OCI-LY1 (cell line): ENCODE measurements around the gene RUSF1.
A peak's percentile ranks its signal among the peaks of the same experiment; 100 is the strongest.

Experiments
- H2AFZ ChIP-seq: fragments of 200-600 bp; sonication (generic), shearing (Covaris generic); 2 replicates; pipeline ENCODE4 v1.6.0; 2014; ENCODE audit warnings: antibody characterized with exemption, mild to moderate bottlenecking, low read length
- H3F3A ChIP-seq: fragments of 200-600 bp; sonication (generic), shearing (Covaris generic); 2 replicates; pipeline ENCODE4 v1.6.0; 2014; ENCODE audit warnings: mild to moderate bottlenecking, antibody characterized with exemption, low read length, moderate library complexity; ENCODE audit not compliant: insufficient read depth
- H3K27ac ChIP-seq: fragments of 200-600 bp; sonication (generic); 2 replicates; pipeline ENCODE4 v1.5.1; 2014; ENCODE audit warnings: low read length, mixed run types, mild to moderate bottlenecking, low read depth; ENCODE audit not compliant: poor library complexity, severe bottlenecking
- H3K27me3 ChIP-seq: fragments of 200-600 bp; sonication (generic); 2 replicates; pipeline ENCODE4 v1.6.0; 2014; ENCODE audit warnings: antibody characterized with exemption, mild to moderate bottlenecking, low read length, moderate library complexity; ENCODE audit not compliant: insufficient read depth
- H3K36me3 ChIP-seq: fragments of 200-600 bp; sonication (generic); 2 replicates; pipeline ENCODE4 v1.6.1; 2014; ENCODE audit warnings: mild to moderate bottlenecking, antibody characterized with exemption, low read length, moderate library complexity, mixed read lengths; ENCODE audit not compliant: insufficient read depth
- H3K4me1 ChIP-seq: fragments of 200-600 bp; sonication (generic); 2 replicates; pipeline ENCODE4 v1.5.1; 2014; ENCODE audit warnings: mild to moderate bottlenecking, low read length, moderate library complexity; ENCODE audit not compliant: insufficient read depth, severe bottlenecking
- H3K4me2 ChIP-seq: fragments of 200-600 bp; sonication (generic), shearing (Covaris generic); 2 replicates; pipeline ENCODE4 v1.6.1; 2014; ENCODE audit warnings: low read length
- H3K4me3 ChIP-seq: fragments of 200-600 bp; sonication (generic); 2 replicates; pipeline ENCODE4 v1.5.1; 2014; ENCODE audit warnings: low read length, low read depth, mild to moderate bottlenecking, mixed read lengths; ENCODE audit not compliant: poor library complexity, severe bottlenecking
- H3K79me2 ChIP-seq: fragments of 200-600 bp; shearing (Covaris generic); 2 replicates; pipeline ENCODE4 v1.6.1; 2016; ENCODE audit warnings: mixed run types, low read length, mixed read lengths; ENCODE audit not compliant: insufficient read depth
- H3K9ac ChIP-seq: fragments of 200-600 bp; sonication (generic), shearing (Covaris generic); 2 replicates; pipeline ENCODE4 v1.6.1; 2014; ENCODE audit warnings: mild to moderate bottlenecking, low read length, mixed read lengths
- H3K9me2 ChIP-seq: fragments of 200-600 bp; sonication (generic), shearing (Covaris generic); 2 replicates; pipeline ENCODE4 v1.6.1; 2014; ENCODE audit warnings: low read depth, mild to moderate bottlenecking, low read length, mixed read lengths
- H3K9me3 ChIP-seq: fragments of 200-600 bp; shearing (Covaris generic); 2 replicates; pipeline ENCODE4 v1.6.1; 2014; ENCODE audit warnings: low read length, mixed read lengths
- H4K20me1 ChIP-seq: fragments of 200-600 bp; sonication (generic), shearing (Covaris generic); 2 replicates; pipeline ENCODE4 v1.6.0; 2016; ENCODE audit warnings: mild to moderate bottlenecking, low read length; ENCODE audit not compliant: insufficient read depth
- CTCF ChIP-seq: fragments of 200-600 bp; sonication (generic), shearing (Covaris generic); IDR thresholded peaks from 2 replicates; pipeline ENCODE4 v1.5.1; 2017; ENCODE audit warnings: mild to moderate bottlenecking, antibody characterized with exemption, low read length, moderate library complexity, mixed read lengths
- EZH2 ChIP-seq: fragments of 200-600 bp; sonication (generic), shearing (Covaris generic); IDR thresholded peaks from 2 replicates; pipeline ENCODE4 v1.8.0; 2017; ENCODE audit warnings: borderline replicate concordance, mixed run types, mild to moderate bottlenecking, antibody characterized with exemption, low read length, moderate library complexity, mixed read lengths

The RUSF1 gene

GRCh38 chr16:31477220-31478216 lies 30.7 kb downstream of the RUSF1 start:
- Histone ChIP-seq H3K27ac (no peak overlapping the region), H3K9ac (peak overlapping the region; percentile 48; the same call in 1 of the 2 replicates), H3K79me2 (no peaks in the 10 kb centered on the region), H3F3A (no peaks in the 10 kb centered on the region), H4K20me1 (no peaks in the 10 kb centered on the region), H3K4me2 (peak overlapping the region; percentile 76), H3K9me2 (no peaks in the 10 kb centered on the region), H2AFZ (no peak overlapping the region), H3K36me3 (no peaks in the 10 kb centered on the region), H3K27me3 (peaks cover 4% of the 10 kb centered on the region), H3K9me3 (no peaks in the 10 kb centered on the region), H3K4me1 (peaks cover 6% of the 10 kb centered on the region), H3K4me3 (peak overlapping the region; percentile 62)
- TF ChIP-seq EZH2, result no peak
- no peak for TF ChIP-seq CTCF

DNA sequence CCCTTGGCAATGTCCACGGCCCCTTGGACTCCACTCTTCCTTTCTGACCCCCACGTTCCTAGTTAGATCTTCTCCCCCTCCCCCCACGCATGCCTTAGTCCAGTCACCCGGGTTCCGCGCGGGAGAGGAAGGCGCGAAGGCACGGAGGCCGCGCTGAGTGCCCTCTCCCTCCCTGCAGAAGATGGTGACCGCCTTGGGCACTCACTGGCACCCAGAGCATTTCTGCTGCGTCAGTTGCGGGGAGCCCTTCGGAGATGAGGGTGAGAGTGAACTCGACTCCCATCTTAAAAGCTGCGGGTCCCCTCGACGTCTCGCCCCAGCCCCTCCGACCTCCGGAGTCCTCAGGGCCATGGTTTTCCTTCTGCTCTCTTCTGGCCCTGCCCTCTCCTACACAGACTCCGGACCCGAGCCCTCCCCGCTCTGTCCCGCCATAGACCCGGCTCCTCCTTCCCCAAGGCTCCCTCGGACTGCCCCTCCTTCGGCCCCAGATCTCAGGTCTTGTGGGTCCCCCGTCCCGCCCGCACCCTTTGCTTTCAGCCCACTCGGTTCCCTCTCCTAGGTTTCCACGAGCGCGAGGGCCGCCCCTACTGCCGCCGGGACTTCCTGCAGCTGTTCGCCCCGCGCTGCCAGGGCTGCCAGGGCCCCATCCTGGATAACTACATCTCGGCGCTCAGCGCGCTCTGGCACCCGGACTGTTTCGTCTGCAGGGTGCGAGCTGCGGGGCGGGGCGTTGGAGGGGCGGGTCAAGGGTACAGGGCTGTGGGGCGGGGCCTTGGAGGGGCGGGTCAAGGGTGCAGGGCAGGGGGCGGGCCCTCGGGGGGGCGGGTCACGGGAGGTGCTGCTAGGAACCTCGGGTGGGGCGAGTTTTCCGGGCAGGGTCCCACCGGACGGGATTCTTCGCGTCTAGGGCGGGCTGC lies 31.6 kb downstream of the RUSF1 start:
- H3K27ac ChIP-seq, result no peak overlapping the region
- TF ChIP-seq CTCF (no peak), EZH2 (no peak)
- H3K79me2 ChIP-seq, result no peaks in the 10 kb centered on the region
- H3K4me1 ChIP-seq, result peaks cover 6% of the 10 kb centered on the region
- no peaks in the 10 kb centered on the region for H3K9me3 ChIP-seq
- no peak overlapping the region; the same call in 1 of the 2 replicates for H3K9ac ChIP-seq
- H4K20me1 ChIP-seq, result no peaks in the 10 kb centered on the region
- H3K27me3 ChIP-seq, result peaks cover 4% of the 10 kb centered on the region
- H3K36me3 ChIP-seq, result no peaks in the 10 kb centered on the region
- H3K9me2 ChIP-seq, result no peaks in the 10 kb centered on the region
- no peaks in the 10 kb centered on the region for H3F3A ChIP-seq
- H3K4me2 ChIP-seq, result peak overlapping the region; percentile 76
- H2AFZ ChIP-seq, result no peak overlapping the region
- peak overlapping the region; percentile 62 for H3K4me3 ChIP-seq

- no peaks in the 10 kb centered on the region for H3K9me2 ChIP-seq
- H3F3A ChIP-seq, result no peaks in the 10 kb centered on the region
- H3K9ac ChIP-seq, result no peak overlapping the region
- no peaks in the 10 kb centered on the region for H3K36me3 ChIP-seq
- H3K4me1 ChIP-seq, result peaks cover 6% of the 10 kb centered on the region
- no peaks in the 10 kb centered on the region for H3K79me2 ChIP-seq
- H3K4me2 ChIP-seq, result no peak overlapping the region
- no peak for TF ChIP-seq CTCF
- no peak for TF ChIP-seq EZH2
- no peaks in the 10 kb centered on the region for H3K9me3 ChIP-seq
- no peak overlapping the region for H3K27ac ChIP-seq
- H4K20me1 ChIP-seq, result no peaks in the 10 kb centered on the region
- no peak overlapping the region for H2AFZ ChIP-seq
- peaks cover 4% of the 10 kb centered on the region for H3K27me3 ChIP-seq
- no peak overlapping the region for H3K4me3 ChIP-seq
Measured at GRCh38 chr16:31475946-31476302, 32.3 kb downstream of the RUSF1 start.
